Uterus (tissue), 2 donors: ENCODE results near the gene ARCN1.

Source experiments
- POLR2A ChIP-seq, 2 donors: fragments of 450-650 bp; IDR thresholded peaks; one replicate each; pipeline ENCODE4 v1.6.1; 2016; ENCODE audit warnings: antibody characterized with exemption in 2 of 2, mild to moderate bottlenecking in 1 of 2, moderate library complexity in 1 of 2
- TF ChIP-seq, protein P1 (sequence below), 4 experiments: fragments of 200-600 bp in 2 of 4; fragments of 450-650 bp in 2 of 4; sonication (generic) in 2 of 4; IDR thresholded peaks; one replicate each; pipeline ENCODE4 v1.5.1; 2016 to 2019; ENCODE audit warnings: antibody characterized with exemption in 4 of 4, mild to moderate bottlenecking in 2 of 4, moderate library complexity in 1 of 4

DNA sequence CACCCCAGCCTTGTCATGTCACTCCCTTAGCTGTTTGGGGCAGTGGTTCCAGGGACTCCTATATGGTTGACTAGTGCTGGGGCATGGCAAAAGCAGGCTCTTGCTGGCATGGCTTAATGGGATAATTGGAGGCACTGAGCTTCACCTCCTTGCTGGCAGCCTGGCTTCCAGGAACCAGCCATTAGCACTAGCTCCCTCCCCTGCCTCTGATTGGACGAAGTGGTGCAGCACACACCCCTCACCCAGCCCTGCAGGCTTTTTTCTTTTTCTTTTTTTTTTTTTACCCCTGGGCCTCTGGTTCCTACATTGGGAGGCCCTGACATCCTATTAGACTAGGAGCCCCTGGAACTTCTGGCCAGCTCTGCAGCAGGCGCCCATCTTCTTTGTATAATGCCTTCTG lies 53.8 kb downstream of the ARCN1 start:
- TF ChIP-seq, protein P1, sequence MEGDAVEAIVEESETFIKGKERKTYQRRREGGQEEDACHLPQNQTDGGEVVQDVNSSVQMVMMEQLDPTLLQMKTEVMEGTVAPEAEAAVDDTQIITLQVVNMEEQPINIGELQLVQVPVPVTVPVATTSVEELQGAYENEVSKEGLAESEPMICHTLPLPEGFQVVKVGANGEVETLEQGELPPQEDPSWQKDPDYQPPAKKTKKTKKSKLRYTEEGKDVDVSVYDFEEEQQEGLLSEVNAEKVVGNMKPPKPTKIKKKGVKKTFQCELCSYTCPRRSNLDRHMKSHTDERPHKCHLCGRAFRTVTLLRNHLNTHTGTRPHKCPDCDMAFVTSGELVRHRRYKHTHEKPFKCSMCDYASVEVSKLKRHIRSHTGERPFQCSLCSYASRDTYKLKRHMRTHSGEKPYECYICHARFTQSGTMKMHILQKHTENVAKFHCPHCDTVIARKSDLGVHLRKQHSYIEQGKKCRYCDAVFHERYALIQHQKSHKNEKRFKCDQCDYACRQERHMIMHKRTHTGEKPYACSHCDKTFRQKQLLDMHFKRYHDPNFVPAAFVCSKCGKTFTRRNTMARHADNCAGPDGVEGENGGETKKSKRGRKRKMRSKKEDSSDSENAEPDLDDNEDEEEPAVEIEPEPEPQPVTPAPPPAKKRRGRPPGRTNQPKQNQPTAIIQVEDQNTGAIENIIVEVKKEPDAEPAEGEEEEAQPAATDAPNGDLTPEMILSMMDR (IDR thresholded peaks at IDR 0.05), result no peak
- no peak for TF ChIP-seq POLR2A (IDR thresholded peaks at IDR 0.05)
